Lower leg skin (tissue), 3 donors: Measurements from ENCODE around the gene ABCG4.

Source experiments
- POLR2A ChIP-seq, 2 donors: fragments of 450-650 bp; IDR thresholded peaks; one replicate each; pipeline ENCODE4 v1.6.1; 2016 to 2017; ENCODE audit warnings: antibody characterized with exemption in 2 of 2, mild to moderate bottlenecking in 1 of 2, moderate library complexity in 1 of 2
- TF ChIP-seq, protein P1 (sequence below), 3 donors: fragments of 450-650 bp; IDR thresholded peaks; one replicate each; pipeline ENCODE4 v1.5.1; 2016; ENCODE audit warnings: antibody characterized with exemption in 3 of 3, mild to moderate bottlenecking in 3 of 3, moderate library complexity in 2 of 3

DNA sequence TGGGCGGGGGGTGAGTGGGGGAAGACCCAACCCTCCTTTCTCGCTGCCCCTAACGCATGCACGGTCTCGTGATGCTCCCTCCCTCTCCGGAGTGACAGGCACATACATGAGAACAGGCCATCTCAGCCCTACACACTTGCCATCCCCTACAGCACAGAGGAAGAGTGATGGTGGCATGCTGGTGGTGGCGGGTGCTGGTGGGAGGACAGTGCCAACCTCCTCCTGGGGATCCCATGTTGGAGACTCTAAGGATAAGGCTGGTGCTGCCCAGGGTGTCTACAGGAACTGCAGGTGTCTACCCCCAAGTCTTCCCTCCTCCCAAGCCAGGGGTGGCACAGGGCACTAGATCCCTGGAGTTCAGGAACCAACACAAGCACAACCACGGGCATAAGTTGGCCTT lies 13.0 kb downstream of the ABCG4 start:
- no peak for TF ChIP-seq POLR2A (IDR thresholded peaks at IDR 0.05)
- TF ChIP-seq, protein P1, sequence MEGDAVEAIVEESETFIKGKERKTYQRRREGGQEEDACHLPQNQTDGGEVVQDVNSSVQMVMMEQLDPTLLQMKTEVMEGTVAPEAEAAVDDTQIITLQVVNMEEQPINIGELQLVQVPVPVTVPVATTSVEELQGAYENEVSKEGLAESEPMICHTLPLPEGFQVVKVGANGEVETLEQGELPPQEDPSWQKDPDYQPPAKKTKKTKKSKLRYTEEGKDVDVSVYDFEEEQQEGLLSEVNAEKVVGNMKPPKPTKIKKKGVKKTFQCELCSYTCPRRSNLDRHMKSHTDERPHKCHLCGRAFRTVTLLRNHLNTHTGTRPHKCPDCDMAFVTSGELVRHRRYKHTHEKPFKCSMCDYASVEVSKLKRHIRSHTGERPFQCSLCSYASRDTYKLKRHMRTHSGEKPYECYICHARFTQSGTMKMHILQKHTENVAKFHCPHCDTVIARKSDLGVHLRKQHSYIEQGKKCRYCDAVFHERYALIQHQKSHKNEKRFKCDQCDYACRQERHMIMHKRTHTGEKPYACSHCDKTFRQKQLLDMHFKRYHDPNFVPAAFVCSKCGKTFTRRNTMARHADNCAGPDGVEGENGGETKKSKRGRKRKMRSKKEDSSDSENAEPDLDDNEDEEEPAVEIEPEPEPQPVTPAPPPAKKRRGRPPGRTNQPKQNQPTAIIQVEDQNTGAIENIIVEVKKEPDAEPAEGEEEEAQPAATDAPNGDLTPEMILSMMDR (IDR thresholded peaks at IDR 0.05) = no peak
